Measurements from ENCODE around the gene ZBTB48.
"Not testable (repeated sequence)": the region's sequence is repeated elsewhere in the genome, so short reads cannot be mapped to it uniquely, and the experiment has no call there.

ZBTB48 gene

GRCh38 chr1:6590046-6590445 lies 10.3 kb downstream of the ZBTB48 start:
- no peak overlapping the region for H3K4me3 ChIP-seq (ENCODE audit: low read depth, low read length)

GRCh38 chr1:6591222-6591621 lies 11.4 kb downstream of the ZBTB48 start:
- H3K4me3 ChIP-seq (ENCODE audit: low read depth, low read length), result no peak overlapping the region

- H3K4me3 ChIP-seq (ENCODE audit: low read depth, low read length), result no peak overlapping the region
These were observed 11.8 kb downstream of the ZBTB48 start for GRCh38 chr1:6591644-6592043.

- no peak overlapping the region for H3K4me3 ChIP-seq (ENCODE audit: low read depth, low read length)
These were observed 12.6 kb downstream of the ZBTB48 start for GRCh38 chr1:6592441-6592840.

GRCh38 chr1:6592865-6593593 lies 13.2 kb downstream of the ZBTB48 start:
- H3K4me3 ChIP-seq (ENCODE audit: low read depth, low read length), result no peak overlapping the region

- H3K4me3 ChIP-seq (ENCODE audit: low read depth, low read length), result no peak overlapping the region
These were observed 14.0 kb downstream of the ZBTB48 start for GRCh38 chr1:6593810-6594209.

GRCh38 chr1:6594977-6595740 lies 15.4 kb downstream of the ZBTB48 start:
- H3K4me3 ChIP-seq (ENCODE audit: low read depth, low read length), result no peak overlapping the region

GRCh38 chr1:6596351-6596750 lies 16.6 kb downstream of the ZBTB48 start:
- no peak overlapping the region for H3K4me3 ChIP-seq (ENCODE audit: low read depth, low read length)

- no peak overlapping the region for H3K4me3 ChIP-seq (ENCODE audit: low read depth, low read length)
These were observed 17.3 kb downstream of the ZBTB48 start for GRCh38 chr1:6596886-6597776.

- no peak overlapping the region for H3K4me3 ChIP-seq (ENCODE audit: low read depth, low read length)
These were observed 18.0 kb downstream of the ZBTB48 start for GRCh38 chr1:6597777-6598131.

- H3K4me3 ChIP-seq (ENCODE audit: low read depth, low read length), result no peak overlapping the region
These were observed 19.6 kb downstream of the ZBTB48 start for GRCh38 chr1:6599141-6599975.

DNA sequence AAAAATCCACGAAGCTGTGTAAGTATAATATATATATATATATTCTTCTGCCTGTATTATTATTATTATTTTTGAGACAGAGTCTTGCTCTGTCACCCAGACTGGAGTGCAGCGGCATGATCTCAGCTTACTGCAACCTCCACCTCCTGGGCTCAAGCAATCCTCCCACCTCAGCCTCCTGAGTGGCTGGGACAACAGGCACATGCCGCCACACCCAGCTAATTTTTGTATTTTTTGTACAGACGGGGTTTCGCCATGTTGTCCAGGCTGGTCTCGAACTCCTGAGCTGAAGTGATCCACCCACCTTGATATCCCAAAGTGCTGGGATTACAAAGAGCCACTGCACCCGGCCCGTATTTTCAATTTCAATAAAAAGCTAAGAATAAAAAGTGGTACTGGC lies 20.2 kb downstream of the ZBTB48 start:
- H3K4me3 ChIP-seq (ENCODE audit: low read depth, low read length), result not testable (repeated sequence)

- H3K4me3 ChIP-seq (ENCODE audit: low read depth, low read length), result peak overlapping the region; percentile 91
These were observed 20.7 kb downstream of the ZBTB48 start for GRCh38 chr1:6600410-6601048.

- peak overlapping the region; percentile 91 for H3K4me3 ChIP-seq (ENCODE audit: low read depth, low read length)
These were observed 21.5 kb downstream of the ZBTB48 start for GRCh38 chr1:6601049-6601922.

- H3K4me3 ChIP-seq (ENCODE audit: low read depth, low read length), result peak overlapping the region; percentile 91
These were observed 22.3 kb downstream of the ZBTB48 start for GRCh38 chr1:6601923-6602668.

GRCh38 chr1:6602669-6603237 lies 23.0 kb downstream of the ZBTB48 start, which contains the start of gene KLHL21:
KLHL21 (minus strand) TSS chr1:6602869; CDS start chr1:6602817, 52 bp downstream.
- peak within 1 kb of the TSS; percentile 91 for H3K4me3 ChIP-seq (ENCODE audit: low read depth, low read length)

DNA sequence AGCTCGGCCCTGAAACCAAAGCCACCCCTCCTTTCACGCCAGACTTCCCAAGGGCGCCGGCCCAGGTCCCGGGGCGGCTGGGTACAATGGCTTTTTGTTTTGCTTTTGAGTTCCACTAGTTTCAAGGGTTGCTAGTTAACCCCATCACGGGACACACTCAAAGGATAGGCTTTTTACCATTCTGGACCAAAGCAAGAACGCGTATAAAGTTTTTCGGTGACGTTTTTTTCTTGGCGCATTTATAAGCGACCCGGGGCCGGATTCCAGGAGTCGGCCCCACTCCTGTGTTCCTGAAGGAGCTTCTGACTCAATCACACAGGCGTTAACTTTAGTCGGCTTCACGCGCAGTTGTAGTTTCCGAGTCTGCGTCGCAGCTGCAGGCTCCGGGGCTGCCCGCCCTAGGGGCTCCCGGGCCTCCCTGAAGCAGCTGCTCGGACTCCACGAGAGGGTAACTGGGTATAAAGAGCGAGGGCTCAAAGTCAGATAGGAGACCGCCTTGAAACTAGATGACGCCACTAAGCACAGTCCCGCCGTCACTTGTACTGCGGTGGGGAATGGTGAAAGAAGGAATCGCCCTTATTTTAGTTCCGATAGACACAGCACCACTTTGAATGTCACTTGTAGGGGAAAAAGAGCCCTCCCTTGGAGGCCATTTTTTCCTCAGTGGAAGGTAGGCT lies 23.6 kb downstream of the ZBTB48 start:
- H3K4me3 ChIP-seq (ENCODE audit: low read depth, low read length), result peak overlapping the region; percentile 51

Data from iPS-11a (cell line).